GM23338 (cell line): ENCODE results near the gene BEND7.

Source experiments
- CREB1 ChIP-seq: fragments of 250-450 bp; sonication (Bioruptor Pico); IDR thresholded peaks from 2 replicates; pipeline ENCODE4 v1.5.0; 2020; ENCODE audit warnings: low read depth, mild to moderate bottlenecking, moderate library complexity
- CTCF ChIP-seq, 2 experiments: fragments of 200-600 bp in 1 of 2; sonication (generic) in 1 of 2; conservative IDR thresholded peaks; 2 replicates each; pipeline versions ENCODE4 v1.5.1 to v1.6.1; 2016 to 2017; ENCODE audit warnings: antibody characterized with exemption in 2 of 2, low read depth in 2 of 2, mild to moderate bottlenecking in 2 of 2, moderate library complexity in 1 of 2
- EZH2 ChIP-seq: fragments of 200-600 bp; sonication (generic); IDR thresholded peaks from one replicate; pipeline ENCODE4 v1.8.0; 2017; ENCODE audit warnings: antibody characterized with exemption, mild to moderate bottlenecking, low read depth; ENCODE audit not compliant: unreplicated experiment
- EZH2phosphoT487 ChIP-seq: fragments of 200-600 bp; sonication (generic); IDR thresholded peaks from one replicate; pipeline ENCODE4 v1.8.1; 2018; ENCODE audit warnings: antibody characterized with exemption; ENCODE audit not compliant: unreplicated experiment
- JUNB ChIP-seq: IDR thresholded peaks from one replicate; pipeline ENCODE4 v1.6.1; 2016; ENCODE audit warnings: antibody characterized with exemption; ENCODE audit not compliant: unreplicated experiment
- NANOG ChIP-seq: IDR thresholded peaks from 2 replicates; pipeline ENCODE4 v1.6.1; 2016; ENCODE audit warnings: antibody characterized with exemption, borderline replicate concordance
- POLR2AphosphoS5 ChIP-seq: IDR thresholded peaks from 2 replicates; pipeline ENCODE4 v1.6.1; 2016; ENCODE audit warnings: antibody characterized with exemption, low read depth
- REST ChIP-seq: IDR thresholded peaks from one replicate; pipeline ENCODE4 v1.6.1; 2018; ENCODE audit warnings: antibody characterized with exemption; ENCODE audit not compliant: unreplicated experiment
- ZNF114 ChIP-seq: fragments of 250-450 bp; sonication (Bioruptor Pico); IDR thresholded peaks from 2 replicates; pipeline ENCODE4 v1.5.0; 2020; ENCODE audit warnings: mild to moderate bottlenecking, moderate library complexity
- ZNF331 ChIP-seq: fragments of 250-450 bp; sonication (Bioruptor Pico); IDR thresholded peaks from 2 replicates; pipeline ENCODE4 v1.5.0; 2020; ENCODE audit warnings: low read depth, mild to moderate bottlenecking, moderate library complexity

- no peak for TF ChIP-seq CTCF (conservative IDR thresholded peaks at IDR 0.05; ENCODE audit: low read depth in 2 of 2)
- no peak for TF ChIP-seq EZH2
- TF ChIP-seq POLR2AphosphoS5: no peak
- TF ChIP-seq JUNB: no peak
- no peak for TF ChIP-seq ZNF331 (CRISPR knock-in tag)
- no peak for TF ChIP-seq REST
- no peak for TF ChIP-seq EZH2phosphoT487
- TF ChIP-seq NANOG: no peak
- TF ChIP-seq CREB1: no peak
- TF ChIP-seq ZNF114 (CRISPR knock-in tag): no peak
Observed at GRCh38 chr10:13503745-13504463, 24.9 kb downstream of the BEND7 start.
